Mammary epithelial cell (primary cell): ENCODE results near the gene SHH.

ENCODE experiments used
- CTCF ChIP-seq, 2 donors: IDR thresholded peaks in 1 of 2; conservative IDR thresholded peaks in 1 of 2; 2 replicates each; pipeline ENCODE4 v1.5.1; 2011 to 2012; ENCODE audit warnings: inconsistent platforms in 2 of 2, low read length in 2 of 2, mild to moderate bottlenecking in 2 of 2, control low read depth in 1 of 2, low read depth in 1 of 2; ENCODE audit not compliant: insufficient read depth in 1 of 2; ENCODE audit errors: extremely low read depth in 1 of 2
- EZH2 ChIP-seq: IDR thresholded peaks from 2 replicates; pipeline ENCODE4 v1.6.1; 2012; ENCODE audit warnings: low read length, inconsistent platforms, borderline replicate concordance

- no peak for TF ChIP-seq CTCF (conservative IDR thresholded peaks at IDR 0.05 in 1 of 2, IDR thresholded peaks at IDR 0.05 in 1 of 2; ENCODE audit: extremely low read depth in 1 of 2, insufficient read depth in 1 of 2, low read depth in 1 of 2, low read length in 2 of 2)
- no peak for TF ChIP-seq EZH2
These were observed 45.9 kb downstream of the SHH start for GRCh38 chr7:155766386-155766785.
